Rectal smooth muscle tissue (tissue), 1 donor: ENCODE measurements around the gene MAST4.

ENCODE experiments used
- H3K27ac ChIP-seq: one replicate; pipeline ENCODE4 v1.7.0; 2013; ENCODE audit warnings: low read depth, low read length, inconsistent platforms
- H3K27me3 ChIP-seq: one replicate; pipeline ENCODE4 v1.7.0; 2013; ENCODE audit warnings: low read length; ENCODE audit not compliant: control insufficient read depth, insufficient read depth
- H3K36me3 ChIP-seq: one replicate; pipeline ENCODE4 v1.7.0; 2013; ENCODE audit warnings: low read length; ENCODE audit not compliant: control insufficient read depth, insufficient read depth
- H3K4me1 ChIP-seq: one replicate; pipeline ENCODE4 v1.7.0; 2013; ENCODE audit warnings: low read length; ENCODE audit not compliant: control insufficient read depth, insufficient read depth
- H3K4me3 ChIP-seq: one replicate; pipeline ENCODE4 v1.7.0; 2013; ENCODE audit warnings: low read length
- H3K9ac ChIP-seq: one replicate; pipeline ENCODE4 v1.7.0; 2013; ENCODE audit warnings: low read length

Gene MAST4

DNA sequence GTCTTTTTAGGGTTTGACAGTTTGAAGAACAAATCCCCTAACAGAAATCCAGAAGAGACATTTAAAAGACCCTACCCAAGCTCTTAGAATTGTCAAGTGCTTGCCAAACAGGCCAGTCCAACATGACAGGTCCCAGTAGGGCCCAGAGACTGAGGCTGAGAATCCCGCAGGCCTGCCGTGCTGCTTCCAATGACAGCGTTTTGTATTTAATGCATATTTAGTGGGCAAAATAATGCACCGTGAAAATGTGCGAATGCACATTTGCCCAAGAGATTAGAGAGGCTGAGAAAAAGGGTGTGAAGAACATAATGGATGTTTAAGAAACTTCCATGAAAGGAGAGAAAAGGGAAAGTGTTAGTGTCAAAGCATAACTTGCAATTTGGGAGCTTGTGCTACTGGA, 542.8 kb downstream of the MAST4 start:
- H3K36me3 ChIP-seq = peaks cover 11% of the 10 kb centered on the region
- H3K27me3 ChIP-seq = no peaks in the 10 kb centered on the region
- no peak overlapping the region for H3K4me3 ChIP-seq
- H3K9ac ChIP-seq = no peak overlapping the region
- H3K4me1 ChIP-seq = no peaks in the 10 kb centered on the region
- no peak overlapping the region for H3K27ac ChIP-seq

DNA sequence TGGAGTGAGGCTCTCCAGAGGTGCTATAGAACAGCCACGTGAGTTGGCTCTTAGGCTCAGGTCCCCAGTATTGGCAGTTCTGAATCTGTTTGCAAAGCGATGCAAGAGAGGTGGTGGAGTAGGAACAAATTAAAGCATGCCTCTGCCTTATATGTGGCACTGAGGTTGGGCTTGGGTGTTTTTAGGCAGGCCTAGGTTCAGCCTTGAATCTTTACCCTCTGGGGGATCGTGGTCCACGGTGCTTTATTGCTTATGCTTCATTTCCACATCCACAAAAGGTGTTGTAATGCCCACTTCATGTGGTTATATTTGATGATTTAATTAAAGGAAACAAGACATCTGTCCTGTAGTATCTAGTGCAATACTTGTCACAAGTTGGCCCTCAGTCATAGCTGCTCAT, 544.2 kb downstream of the MAST4 start:
- Histone ChIP-seq H3K9ac (no peak overlapping the region), H3K4me3 (no peak overlapping the region), H3K27me3 (no peaks in the 10 kb centered on the region), H3K36me3 (peaks cover 19% of the 10 kb centered on the region), H3K4me1 (no peaks in the 10 kb centered on the region), H3K27ac (no peak overlapping the region)

DNA sequence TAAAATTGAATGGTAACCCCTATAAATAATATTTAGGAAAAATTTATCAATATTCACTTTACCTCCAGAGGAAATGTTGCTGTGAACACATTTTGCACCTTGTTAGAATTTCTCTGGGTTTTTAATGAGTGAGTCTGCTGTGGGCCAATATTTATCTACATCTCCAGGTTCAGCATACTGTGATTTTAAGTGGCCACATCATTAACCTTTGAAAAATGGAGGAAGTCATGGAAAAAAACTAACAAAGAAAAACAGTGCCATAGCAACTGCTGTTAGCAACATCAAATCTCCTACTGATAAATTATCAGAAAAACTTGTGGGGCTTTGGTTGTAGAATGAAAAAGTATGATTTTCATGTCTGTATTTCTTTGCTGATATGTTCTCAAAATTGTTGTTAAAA, 545.5 kb downstream of the MAST4 start:
- no peak overlapping the region for H3K27ac ChIP-seq
- no peak overlapping the region for H3K9ac ChIP-seq
- H3K27me3 ChIP-seq = no peaks in the 10 kb centered on the region
- H3K4me3 ChIP-seq = no peak overlapping the region
- peaks cover 19% of the 10 kb centered on the region for H3K36me3 ChIP-seq
- no peaks in the 10 kb centered on the region for H3K4me1 ChIP-seq

DNA sequence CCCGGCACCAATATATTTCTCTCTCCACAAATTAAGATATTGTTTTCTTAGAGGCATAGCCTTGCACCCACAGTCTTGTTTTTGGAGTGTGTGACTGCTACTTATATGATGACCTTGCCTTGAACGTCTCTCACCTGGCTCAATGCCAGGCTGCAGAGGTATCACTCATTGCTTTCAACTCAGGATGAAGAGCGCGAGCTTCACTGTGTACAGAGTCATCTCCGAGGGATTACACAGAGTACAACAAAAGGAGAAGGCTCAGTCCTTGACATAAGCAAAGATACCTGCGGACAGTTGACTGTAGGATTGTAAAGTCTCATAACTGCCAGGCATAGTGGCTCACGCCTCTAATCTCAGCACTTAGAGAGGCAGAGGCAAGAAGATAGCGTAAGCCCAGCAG, 546.6 kb downstream of the MAST4 start:
- no peak overlapping the region for H3K9ac ChIP-seq
- H3K4me3 ChIP-seq = no peak overlapping the region
- H3K27ac ChIP-seq = no peak overlapping the region
- no peaks in the 10 kb centered on the region for H3K4me1 ChIP-seq
- no peaks in the 10 kb centered on the region for H3K27me3 ChIP-seq
- peaks cover 20% of the 10 kb centered on the region for H3K36me3 ChIP-seq

DNA sequence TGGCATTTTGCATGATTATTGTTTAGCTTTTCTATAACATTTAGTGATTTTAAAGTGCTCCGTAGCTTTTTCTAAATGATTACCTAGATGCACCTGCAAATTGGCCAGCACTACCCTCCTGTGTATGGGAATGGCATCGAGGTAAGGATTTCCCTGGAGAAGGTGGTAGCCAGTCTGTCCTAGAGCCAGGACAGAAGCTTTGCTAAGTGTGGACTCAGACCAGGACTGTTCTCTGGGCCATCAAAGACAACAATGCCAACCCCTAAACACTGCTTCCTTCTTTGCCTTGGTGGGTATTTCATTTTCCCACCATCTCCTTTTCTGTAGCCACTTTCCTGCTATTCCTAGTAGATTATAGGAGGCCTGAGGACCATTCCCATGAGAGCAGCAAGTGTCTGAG, 547.4 kb downstream of the MAST4 start:
- peaks cover 21% of the 10 kb centered on the region for H3K36me3 ChIP-seq
- no peak overlapping the region for H3K4me3 ChIP-seq
- H3K9ac ChIP-seq = no peak overlapping the region
- H3K27ac ChIP-seq = no peak overlapping the region
- no peaks in the 10 kb centered on the region for H3K4me1 ChIP-seq
- H3K27me3 ChIP-seq = no peaks in the 10 kb centered on the region

DNA sequence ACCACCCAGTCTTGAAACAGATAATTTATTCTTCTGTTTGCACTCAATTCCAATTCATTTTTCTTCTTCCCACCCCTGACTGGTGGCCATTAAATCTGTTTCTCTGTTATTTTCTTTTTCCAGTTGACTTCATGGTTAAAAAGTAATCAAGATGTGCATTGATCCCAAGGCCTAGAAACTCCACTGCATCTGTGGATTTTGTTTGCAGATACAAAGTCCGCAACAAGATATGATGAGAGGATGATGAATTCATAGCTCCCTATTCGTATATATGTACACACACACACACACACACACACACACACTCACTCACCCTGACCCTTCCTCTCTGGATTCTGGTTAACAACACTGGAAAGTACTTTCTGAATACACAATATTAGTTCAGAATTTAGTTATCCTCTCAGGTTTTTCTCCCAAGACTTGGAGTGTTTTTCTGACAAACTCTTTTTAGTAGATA, 548.0 kb downstream of the MAST4 start:
- no peak overlapping the region for H3K27ac ChIP-seq
- H3K4me1 ChIP-seq = no peaks in the 10 kb centered on the region
- H3K9ac ChIP-seq = no peak overlapping the region
- H3K4me3 ChIP-seq = no peak overlapping the region
- peaks cover 21% of the 10 kb centered on the region for H3K36me3 ChIP-seq
- H3K27me3 ChIP-seq = no peaks in the 10 kb centered on the region

DNA sequence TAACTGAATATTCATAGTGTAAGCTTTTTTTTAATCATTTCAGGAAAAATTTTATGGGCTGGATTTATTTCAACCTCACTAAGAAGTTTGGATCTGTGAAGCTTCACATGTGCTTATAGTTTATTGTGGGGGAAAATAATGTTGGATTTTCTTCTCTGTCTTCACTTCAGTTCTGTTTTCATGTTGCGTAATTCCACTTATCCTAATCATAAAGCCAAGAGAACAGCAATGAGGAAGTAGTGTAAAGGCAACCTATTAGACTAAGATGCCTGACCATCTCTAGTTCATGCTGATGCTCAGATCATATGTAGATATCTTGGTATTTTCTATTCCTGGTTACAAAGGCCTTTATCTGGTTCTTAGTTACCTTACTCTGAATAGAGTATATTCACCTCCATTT, 550.4 kb downstream of the MAST4 start:
- Histone ChIP-seq H3K36me3 (peaks cover 21% of the 10 kb centered on the region), H3K4me1 (no peaks in the 10 kb centered on the region), H3K9ac (no peak overlapping the region), H3K27ac (no peak overlapping the region), H3K27me3 (no peaks in the 10 kb centered on the region), H3K4me3 (no peak overlapping the region)

DNA sequence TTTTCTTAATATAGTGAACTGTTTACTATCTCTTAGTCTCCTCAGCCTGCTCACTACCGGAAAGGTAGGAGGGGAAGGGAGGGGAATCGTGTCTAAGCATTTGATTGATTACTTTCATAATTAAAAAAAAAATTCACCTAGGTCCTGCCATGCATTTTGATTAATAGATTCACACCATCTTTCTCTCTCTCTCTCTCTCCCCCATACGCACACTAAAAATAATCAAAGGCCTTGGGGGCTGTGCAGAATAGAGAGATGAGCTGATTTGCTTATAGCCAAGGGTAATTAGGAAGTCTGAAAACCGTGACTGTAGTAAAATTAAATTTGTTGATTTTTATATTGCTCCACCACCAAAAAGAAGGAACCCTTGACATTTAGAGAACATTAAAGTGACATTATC, 550.8 kb downstream of the MAST4 start:
- H3K4me1 ChIP-seq = no peaks in the 10 kb centered on the region
- no peak overlapping the region for H3K9ac ChIP-seq
- no peak overlapping the region for H3K27ac ChIP-seq
- peaks cover 21% of the 10 kb centered on the region for H3K36me3 ChIP-seq
- H3K27me3 ChIP-seq = no peaks in the 10 kb centered on the region
- H3K4me3 ChIP-seq = no peak overlapping the region

DNA sequence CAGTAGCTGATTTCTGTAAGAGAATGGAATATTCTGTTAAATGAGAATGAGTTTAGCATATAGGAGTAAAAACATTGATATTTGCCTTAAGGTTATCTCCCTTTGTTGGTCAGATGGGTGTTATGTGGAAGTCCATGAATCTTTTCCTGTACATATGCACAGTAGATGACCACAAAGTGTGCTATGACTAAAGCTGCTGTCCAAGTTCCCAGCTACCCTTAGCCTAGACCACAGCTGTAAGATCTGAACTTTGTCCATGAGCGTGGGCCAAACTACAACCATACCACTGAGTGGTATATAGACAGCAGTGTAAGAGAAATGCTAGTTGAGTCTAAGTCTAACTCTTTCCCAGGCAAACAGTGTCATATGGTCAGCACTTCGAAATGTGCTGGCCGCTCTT, 551.6 kb downstream of the MAST4 start:
- H3K36me3 ChIP-seq = peaks cover 19% of the 10 kb centered on the region
- no peak overlapping the region for H3K9ac ChIP-seq
- H3K27me3 ChIP-seq = no peaks in the 10 kb centered on the region
- H3K4me3 ChIP-seq = no peak overlapping the region
- no peaks in the 10 kb centered on the region for H3K4me1 ChIP-seq
- H3K27ac ChIP-seq = no peak overlapping the region

DNA sequence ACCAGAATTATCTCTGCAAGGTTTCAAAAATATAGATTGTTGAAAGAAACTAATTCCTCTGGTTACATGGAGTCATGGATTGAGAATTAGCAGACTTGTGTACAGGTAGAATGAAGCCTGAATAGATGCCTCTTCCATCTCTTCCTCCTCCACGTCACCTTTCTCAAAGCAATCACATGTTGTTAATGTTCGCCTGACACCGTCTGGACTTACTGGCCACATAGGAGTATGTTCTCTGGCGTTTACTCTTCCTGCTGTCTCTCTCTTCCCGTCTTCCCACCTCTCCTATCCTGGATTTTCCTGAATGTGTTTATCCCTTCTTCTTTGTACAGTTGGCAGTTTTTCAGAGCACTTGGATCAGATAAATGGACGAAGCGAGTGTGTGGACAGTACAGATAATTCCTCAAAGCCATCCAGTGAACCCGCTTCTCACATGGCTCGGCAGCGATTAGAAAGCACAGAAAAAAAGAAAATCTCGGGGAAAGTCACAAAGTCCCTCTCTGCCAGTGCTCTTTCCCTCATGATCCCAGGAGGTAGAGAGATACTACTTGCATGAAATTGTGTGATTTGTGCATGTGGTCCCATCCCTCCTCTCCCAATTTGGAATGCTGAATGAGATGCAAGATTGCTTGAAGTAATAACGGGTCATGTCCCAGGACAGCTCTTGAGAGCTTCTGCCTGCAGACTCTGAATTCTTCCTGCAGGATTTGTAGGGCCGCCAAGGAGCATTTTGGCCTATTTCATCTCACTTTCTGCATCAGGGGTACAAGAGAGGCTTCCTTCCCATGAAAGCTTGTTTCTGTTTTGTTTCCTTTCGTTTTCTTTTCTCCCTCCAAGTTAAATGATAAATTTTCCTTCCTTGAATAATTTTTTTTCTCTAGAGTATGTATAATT, 553.1 kb downstream of the MAST4 start:
- H3K27ac ChIP-seq = no peak overlapping the region
- no peaks in the 10 kb centered on the region for H3K4me1 ChIP-seq
- H3K4me3 ChIP-seq = no peak overlapping the region
- peaks cover 7% of the 10 kb centered on the region for H3K36me3 ChIP-seq
- no peak overlapping the region for H3K9ac ChIP-seq
- H3K27me3 ChIP-seq = no peaks in the 10 kb centered on the region

DNA sequence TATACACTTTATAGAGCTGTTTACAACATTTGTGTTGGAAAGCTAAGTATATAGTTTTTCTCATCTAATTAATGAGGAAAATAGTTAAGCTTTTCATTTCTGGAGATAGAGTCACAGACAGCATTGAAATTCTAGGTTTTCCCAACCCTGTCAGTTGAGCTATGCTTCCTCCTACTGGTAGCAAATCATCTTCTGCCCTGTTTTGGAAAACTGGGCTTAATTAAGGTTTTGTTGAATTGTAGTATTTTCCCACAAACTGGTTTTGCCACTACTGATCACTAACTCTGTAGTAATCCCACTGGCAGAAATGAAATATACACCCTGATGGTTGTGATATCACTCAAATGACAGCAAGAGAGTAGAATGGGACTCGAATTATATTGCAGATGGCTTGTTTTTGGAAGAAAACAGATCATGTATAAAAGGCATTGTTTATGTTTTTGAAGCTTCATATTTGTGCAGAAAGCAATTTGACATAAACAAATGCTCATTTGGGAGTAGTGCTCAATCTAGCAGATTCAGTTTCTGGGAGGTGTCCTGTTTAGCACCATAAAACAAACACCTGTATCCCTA, 553.8 kb downstream of the MAST4 start:
- H3K27ac ChIP-seq = no peak overlapping the region
- no peak overlapping the region for H3K9ac ChIP-seq
- H3K36me3 ChIP-seq = peaks cover 6% of the 10 kb centered on the region
- H3K4me3 ChIP-seq = no peak overlapping the region
- no peaks in the 10 kb centered on the region for H3K27me3 ChIP-seq
- H3K4me1 ChIP-seq = no peaks in the 10 kb centered on the region

DNA sequence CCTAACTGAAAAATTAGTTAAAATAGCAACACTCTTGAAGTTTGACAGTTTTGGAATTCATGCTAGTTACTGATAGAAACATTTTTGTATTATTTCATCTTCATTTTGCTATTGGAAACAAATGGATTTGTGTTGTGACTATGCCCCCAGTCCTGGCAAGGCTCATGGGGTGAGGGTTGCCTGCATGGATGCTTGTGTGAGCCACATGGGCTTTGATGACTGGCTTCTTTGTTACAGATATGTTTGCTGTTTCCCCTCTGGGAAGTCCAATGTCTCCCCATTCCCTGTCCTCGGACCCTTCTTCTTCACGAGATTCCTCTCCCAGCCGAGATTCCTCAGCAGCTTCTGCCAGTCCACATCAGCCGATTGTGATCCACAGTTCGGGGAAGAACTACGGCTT, 556.2 kb downstream of the MAST4 start:
- Histone ChIP-seq H3K4me3 (no peak overlapping the region), H3K9ac (no peak overlapping the region), H3K4me1 (no peaks in the 10 kb centered on the region), H3K27ac (no peak overlapping the region), H3K27me3 (no peaks in the 10 kb centered on the region), H3K36me3 (peaks cover 6% of the 10 kb centered on the region)

DNA sequence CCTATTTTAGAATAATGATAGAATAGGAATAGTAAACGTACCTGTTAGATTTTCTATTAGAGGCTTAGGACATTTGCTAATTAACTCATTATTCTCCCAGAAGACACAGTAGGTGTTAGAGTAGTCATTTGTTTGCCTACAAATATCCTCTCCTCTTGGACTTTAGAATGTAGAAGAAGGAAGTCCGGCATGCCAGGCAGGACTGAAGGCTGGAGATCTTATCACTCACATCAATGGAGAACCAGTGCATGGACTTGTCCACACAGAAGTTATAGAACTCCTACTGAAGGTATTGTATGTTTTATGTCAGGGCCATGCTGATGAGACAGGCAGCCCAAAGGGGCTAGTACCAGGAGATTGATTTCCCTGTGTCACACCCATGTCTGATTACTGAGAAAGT, 557.1 kb downstream of the MAST4 start:
- H3K27ac ChIP-seq = no peak overlapping the region
- H3K27me3 ChIP-seq = no peaks in the 10 kb centered on the region
- peaks cover 4% of the 10 kb centered on the region for H3K36me3 ChIP-seq
- no peak overlapping the region for H3K4me3 ChIP-seq
- H3K9ac ChIP-seq = no peak overlapping the region
- no peaks in the 10 kb centered on the region for H3K4me1 ChIP-seq
